ENCODE data around the gene WDR86.

WDR86 gene

DNA sequence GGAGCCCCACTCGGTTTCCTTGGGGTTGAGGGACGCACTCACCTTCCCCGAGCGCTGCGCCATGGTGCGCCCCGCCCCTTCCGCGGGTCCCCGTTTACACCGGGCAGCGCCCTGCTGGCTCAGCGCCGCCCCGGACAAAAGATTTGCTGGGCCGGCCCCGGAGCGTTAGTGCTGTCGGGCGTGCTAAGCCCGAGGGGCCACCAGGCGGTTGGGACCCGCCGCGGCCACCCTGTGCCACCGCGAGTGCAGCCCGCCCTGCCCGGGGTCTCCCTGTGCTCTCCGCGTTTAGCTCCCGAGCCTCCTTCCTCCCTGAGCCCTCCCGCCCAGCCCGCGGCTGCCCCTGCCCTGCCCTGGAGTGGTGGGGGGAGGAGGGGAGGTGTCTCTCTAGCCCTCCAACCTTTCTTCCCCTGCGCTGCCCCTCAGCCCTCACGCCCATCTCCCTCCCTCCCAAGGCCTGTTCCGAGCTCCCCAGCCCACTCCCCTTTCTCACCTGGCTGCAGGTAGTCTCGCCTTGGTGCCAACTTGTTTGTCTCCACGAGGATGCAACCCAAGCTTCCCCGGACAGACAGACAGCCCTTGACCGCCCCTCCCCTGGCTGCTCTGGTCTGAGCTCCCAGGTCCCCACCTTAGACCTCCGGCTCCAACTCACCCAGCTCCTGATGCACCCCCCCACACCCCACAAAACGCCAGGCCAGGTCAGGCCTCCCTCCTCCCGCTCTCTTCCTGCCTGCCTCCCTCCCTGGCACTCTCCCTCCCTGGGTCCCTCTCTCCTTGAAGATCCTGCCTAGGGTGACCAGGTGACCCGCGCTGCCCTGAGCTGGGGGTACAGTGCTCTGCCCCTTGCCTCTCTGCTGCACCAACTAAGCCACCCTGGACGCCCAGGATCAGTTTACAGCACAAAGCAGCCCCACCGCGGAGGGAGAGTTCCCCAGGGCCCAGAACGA is 30.3 kb upstream of the WDR86 start, which contains the start of gene CRYGN:
CRYGN (minus strand) TSS at position 287 of the 944 bp plus-strand sequence; CDS start at position 63, 224 bp downstream.
- no peak for DNase-seq

DNA sequence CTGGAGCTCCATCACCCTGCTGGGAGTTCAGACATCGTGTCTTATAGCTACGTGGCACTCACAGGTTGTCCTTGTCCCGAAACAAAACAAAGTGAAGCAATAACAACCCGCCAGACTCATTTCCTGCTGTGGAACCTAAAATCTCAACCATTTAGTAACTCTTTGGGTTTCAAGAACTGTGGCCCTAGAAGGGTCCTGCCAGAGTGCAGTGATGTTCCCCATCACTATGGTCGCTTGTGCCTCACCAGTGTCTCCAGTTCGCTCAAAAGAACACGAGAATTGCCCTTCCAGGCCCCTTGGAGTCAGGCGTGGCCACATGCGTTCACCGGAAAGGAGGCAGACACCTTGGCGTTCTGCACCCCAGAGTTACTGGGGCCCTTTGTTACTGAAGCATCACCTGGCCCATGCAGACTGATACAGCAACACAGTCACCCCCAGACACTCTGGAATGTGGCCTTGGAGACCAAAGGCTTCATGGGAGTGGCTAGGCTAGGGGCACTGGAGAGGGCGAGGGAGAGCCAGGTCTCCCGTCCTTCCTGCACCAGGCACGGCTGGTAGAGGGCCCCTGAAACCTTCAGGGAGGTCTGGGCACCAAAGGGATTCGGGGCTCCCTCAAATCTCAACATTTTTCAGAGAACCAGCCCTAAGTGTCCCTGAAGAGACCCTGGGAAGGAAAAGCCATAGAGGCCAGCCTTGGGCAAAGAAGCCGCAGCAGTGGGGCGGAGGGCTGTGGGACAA is 29.2 kb upstream of the WDR86 start:
- DNase-seq: no peak

DNA sequence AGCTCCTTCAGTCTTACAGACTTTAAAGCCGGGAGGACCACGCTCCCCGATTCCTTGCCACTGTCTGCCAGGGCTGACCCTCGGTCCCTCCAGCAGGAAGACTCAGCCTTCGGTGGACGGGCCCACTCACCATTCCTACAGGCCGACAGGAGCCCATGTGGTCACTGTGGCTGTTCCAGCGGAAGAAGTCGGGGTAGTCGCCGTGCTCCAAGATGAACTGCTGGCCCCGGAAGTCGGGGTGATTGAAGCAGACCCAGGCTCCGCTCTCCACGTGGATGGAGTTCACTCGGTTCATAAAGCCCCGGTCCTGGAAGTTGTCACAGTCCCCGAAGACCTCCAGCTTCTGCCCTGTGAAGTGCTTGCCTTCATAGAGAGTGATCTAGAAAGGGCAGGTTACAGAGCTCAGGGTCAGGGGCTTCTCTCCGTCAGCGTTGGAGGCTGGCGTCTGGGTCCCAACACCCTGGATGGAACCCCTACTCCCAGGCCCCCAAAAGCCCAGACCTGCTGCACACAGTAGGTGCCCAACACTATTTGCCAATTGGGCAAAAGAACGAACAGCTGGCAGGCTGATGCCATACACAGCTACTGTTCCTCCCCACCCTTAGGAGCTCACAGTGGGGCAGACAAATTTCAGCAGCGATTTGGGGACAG is 28.2 kb upstream of the WDR86 start:
- no peak for DNase-seq

DNA sequence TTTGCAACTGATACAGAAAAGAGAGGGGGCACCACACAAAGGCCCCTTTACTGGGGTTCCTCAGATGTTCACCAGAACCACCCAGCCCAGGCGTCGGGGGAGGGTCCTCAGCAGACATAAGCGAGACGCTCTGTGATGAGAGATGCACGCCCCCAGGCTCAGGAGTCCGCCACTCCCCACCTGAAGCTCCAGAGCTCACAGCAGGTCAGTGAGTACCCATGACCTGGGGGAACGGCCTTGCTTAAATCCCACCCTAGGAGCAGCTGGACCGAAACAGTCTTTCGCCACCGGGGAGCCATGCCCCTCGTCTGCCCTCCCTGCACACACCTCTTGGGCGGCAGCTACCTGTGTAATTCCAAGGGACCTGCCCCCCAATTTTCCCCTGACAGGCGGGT is 27.3 kb upstream of the WDR86 start:
- no peak for DNase-seq

DNA sequence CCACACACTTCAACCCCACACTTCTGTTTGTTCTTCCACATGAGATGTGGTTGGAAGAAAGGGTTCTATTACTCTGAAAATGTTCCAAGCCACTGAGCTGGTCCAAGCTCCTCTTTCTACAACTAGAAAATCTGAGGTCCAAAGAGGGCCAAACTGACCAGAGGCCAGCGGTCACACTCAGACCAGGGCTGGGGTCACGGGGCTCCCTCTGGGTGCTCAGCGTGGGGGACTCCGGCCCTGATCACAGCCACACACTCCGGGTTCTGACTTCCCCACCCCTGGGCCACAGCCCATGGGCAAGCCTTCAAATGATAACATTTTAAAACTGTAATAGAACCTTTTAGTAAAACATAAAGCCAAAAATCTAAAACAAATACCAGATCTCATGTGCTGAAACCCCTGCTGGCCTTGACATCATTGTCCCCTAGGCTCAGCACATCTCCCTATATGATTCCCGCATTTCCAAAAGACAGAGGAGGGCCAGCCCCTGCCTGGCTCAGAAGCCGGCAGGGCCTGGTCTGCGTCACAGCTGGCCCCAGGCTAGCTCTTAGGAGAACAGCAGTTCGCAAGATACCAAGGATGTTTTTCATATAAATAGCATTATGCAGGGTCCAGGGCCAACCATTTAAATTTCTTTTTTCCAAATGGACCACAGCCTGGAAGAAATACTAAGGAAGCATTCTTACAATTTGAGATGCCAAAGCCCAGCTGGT is 26.8 kb upstream of the WDR86 start:
- DNase-seq: no peak

DNA sequence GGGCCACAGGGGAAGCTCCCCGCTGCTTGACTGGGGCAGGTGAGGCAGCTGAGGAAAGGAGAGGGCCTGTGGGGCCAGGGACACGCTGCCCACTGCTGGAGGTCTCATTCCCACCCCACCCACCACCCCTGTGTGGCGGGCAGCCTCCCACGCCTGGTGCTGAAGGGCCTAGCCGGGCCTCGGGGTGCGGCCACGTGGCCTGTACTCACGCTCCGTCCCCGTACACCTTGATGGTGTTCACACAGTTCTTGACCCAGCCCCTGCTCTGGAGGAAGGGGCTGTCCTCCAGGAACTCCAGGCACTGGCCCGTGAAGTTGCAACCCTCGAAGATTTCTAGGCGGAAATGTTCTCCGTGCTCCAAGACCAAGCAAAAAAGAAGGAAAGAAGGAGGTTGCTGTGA is 26.1 kb upstream of the WDR86 start:
- DNase-seq: no peak

DNA sequence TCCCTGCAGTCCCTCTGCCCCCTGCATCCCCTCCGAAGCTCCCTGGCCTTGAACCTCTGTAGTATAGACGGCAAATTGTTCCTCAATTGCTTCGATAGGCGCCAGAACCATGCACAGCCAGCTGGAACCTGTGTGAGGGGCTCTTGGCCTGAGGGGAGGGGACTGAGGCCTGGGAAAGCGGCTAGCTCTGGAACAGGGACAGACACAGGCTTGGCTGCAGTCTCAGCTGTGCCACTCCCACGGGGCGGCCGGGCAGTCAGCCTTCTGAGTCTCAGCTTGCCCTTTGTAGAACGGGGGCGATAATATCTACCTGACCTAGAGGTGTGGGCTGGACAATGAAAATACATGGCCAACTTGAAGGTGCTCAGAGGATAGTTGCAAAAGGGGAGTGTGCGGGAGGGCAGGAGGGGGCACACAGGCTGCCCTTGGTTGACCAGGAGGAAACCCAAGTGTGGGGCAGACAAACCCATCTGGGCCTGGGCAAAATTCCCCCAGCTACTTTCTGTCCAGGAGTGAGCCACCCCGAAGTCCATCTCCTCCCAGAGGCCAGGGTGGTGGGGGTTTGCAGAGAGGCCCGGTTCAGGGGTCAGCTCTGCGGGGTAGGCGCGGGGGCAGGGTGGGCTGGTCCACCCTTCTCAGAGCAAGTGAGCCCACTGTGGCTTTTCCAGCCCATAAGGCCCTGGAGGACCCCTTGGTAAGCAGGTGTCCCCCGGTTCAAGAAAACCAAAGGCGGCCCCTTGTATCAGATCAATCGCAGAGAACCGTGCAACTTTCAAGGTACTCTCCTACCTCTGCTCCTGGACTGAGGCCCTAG is 25.5 kb upstream of the WDR86 start:
- no peak for DNase-seq

DNA sequence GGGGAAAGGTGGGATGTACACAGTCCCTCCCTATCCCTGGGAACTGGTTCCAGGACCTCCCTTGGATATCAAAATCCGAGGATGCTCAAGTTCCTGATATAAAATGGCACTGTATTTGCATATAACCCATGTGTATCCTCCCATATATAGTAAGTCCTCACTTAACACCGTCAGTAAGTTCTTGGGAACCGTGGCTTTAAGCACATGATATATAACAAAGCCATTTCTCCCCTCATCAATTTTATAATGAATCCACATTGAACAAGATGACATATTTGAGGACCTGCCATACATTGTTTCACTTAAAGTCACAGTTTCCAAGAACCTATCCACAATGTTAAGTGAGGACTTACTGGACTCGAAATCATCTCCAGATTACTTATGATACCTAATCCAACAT is 24.7 kb upstream of the WDR86 start:
- DNase-seq: no peak

DNA sequence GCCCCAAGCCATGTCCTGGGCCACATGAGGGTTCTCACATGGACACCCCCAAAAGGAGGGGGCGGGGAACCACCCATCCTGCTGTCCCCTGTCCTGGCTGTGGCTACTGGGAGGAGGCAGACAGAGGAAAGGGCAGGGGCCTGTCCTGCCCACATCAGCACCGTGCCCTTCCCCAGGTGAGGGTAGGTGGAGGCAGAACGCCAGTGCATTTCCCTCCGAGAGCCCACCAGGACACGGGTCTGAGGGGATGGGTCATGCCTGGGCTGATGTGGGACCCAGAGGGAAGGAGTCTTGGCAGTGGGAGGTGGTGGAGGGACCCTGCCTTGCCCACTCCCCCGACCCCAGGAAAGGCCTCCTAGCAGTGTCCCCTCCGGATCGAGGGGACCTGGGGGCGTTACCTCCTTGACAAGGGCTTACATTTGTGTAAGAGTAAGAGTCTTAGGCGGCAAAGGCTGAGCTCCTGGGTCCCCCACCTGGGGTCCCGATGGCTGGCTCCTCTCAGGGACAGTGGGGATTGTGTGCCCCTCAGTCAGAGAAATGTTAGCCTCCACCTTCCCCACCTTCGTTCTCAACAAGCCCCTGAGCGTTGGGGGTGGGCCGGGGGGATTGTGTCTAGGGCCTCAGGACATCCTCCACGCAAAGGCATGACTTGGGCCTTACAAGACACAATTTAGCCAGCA is 24.0 kb upstream of the WDR86 start:
- no peak for DNase-seq

DNA sequence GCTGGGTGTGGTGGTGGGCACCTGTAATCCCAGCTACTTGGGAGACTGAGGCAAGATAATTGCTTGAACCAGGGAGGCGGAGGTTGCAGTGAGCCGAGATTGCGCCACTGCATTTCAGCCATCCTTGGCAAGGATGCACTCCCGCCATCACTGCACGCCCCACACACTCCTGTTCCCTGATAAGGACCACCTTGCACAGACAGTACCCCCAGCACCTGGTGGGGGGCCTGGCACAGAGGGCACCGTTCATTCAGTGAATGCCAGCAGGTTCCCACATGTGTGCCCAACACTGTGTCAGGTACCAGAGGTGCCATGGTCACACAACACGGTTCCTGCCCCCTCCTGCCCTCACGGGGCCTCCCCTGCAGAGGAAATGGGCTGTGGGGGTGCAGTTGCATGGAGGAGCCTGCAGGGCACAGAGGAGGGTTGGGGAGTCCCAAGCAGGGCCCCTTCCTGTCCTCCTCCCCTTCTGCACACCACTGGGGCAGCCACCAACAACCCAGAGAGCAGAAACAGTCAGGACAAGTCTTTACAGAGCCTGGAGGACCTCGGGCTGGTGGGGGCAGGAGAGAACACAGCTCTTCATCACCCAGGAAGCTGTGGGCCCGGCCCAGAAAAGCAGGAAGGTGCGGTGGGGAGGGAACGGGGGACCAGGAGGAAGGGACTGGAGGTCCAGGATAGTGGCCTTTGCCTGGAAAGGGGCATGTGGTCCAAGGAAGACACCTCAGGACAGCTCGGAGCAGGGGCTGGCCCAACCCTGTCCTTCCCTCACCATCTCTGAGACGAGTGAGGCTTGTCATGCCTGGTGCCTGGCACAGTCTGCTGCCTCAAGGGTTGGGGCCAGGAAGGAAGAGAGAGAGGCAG is 23.1 kb upstream of the WDR86 start:
- no peak for DNase-seq

DNA sequence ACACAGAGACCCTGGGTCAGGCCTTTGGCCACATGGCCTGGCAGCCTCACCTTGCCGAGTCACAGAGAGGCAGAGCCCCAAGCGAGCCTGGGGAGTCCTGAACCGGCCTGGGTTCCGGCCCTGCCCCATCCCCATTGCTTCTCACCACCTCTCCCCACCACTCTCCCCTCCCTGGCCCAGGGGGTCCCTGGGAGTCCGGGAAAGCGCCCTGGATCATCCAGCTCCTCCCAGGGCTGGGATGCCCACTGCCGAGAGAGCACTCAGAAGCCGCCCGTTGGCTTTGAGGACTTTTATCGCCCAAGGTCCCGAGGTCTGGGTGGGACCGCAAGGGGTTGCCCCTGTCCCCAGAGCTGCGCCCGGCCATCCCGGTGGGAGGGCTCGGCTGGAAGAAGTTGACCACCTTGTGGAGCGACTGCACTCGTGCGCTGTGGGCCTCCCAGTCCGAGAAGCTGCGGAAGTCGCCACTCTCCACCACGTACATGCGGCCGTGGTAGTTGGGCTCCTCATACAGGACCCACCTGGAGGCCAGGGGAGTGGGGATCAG is 22.0 kb upstream of the WDR86 start:
- no peak for DNase-seq

DNA sequence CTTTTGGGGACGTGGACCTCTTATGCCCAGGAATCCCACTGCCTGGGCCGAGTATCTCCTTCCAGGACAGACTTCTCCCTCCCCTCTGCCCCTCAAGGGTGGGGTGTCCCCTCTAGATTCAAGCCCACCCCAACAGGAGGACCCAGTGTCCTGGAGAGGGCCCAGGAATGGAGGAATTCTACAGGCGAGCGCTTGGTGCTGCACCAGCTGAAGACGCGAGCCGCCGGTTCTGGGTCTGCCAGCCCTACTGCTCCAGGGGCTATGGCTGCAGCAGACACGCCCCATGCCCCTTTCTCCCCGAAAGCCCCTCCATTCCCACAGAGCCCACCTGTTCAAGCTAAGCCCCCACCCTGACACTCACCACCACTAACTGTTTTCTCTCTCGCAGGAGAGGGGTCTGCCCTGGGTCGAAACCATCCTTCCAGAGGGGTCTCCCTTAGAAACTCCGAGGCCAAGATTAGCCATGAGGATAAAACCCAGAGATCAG is 21.5 kb upstream of the WDR86 start:
- no peak for DNase-seq

DNA sequence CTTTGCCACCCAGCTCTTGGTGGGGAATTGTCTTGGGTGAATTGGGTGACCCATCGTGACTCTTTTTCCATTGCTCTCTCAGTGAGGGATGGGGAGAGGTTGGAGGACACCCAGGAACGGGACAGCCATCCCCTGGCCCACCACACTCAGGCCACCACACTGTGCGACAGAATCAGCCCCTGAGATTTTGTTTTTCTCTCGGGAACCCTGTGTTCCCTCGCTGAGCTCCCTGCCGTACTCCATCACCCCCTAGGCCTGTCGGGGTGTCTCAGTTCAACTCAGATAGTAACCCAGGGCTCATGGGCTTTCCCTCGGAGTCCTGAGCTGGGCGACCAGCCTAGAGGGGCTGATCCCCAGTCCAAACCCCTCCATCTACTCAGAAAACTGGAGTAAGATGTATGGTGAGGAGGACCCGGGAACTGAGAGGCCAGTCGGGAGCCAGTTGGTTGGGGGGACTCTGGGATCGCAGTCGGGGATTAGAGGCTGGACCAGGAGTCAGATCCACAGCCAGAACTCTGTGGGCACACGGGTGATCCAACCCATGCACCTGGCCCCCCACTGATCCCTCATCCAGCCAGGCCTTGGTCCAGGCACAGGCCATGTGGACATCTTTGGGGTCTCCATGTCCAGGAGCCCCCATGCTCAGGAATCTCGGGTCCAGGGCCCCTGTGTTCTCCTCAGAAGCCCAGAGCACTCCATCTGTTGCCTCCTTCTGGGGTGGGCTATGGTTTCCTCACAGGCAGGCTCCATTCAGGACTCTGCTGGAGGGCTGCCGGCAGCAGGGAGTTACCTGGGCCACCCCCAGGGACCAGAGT is 20.8 kb upstream of the WDR86 start:
- no peak for DNase-seq

DNA sequence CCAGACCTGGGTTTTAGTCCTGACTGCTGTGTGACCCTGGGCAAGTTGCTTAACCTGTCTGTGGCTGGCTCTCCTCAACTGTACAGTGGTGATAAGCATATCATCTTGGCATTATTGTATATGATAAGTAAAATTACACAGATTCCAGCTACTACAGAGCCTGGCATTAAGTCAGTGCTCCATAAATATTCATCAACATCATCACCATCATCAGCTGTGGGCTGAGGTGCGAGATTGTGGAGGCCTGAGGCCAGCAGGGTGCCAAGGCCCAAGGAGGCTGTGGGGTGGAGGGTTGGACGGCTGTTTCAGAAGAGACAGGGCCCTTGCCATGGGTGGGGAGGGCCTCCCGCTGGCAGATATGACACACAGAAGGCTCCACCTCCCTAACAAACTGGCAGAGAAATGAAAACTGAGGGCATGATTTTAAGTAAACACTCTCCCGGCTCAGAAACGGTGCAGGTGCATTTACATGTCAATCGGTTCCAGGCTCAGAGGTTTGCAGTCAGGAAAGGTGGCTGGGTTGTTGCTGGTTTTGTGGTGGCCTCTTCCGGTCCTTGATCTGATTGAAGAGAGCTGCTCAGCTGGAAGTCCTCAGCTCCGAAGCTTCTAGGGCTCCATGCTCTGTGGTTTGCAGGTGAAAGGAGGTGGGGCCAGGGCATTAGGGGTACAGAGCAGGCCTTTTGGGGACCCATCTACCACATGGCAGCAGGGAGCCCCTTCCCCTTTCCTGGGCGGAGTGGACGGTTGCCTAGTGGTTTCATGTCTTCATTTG is 19.9 kb upstream of the WDR86 start:
- DNase-seq: no peak

DNA sequence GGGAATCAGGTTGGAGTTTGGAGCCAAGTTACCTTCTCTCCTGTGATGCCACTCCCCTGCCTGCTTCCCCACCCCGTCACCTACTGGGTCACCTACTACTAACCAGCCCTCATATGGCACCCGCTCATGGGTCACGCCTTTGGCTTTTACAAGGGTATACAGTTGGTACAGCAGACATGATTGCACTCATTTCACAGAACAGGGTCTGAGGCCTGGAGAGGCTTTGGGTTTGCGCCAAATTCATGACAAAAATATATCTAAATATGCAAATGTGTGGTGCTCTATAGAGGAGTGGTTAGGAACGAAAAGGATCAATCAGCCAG is 19.4 kb upstream of the WDR86 start:
- DNase-seq: no peak

DNA sequence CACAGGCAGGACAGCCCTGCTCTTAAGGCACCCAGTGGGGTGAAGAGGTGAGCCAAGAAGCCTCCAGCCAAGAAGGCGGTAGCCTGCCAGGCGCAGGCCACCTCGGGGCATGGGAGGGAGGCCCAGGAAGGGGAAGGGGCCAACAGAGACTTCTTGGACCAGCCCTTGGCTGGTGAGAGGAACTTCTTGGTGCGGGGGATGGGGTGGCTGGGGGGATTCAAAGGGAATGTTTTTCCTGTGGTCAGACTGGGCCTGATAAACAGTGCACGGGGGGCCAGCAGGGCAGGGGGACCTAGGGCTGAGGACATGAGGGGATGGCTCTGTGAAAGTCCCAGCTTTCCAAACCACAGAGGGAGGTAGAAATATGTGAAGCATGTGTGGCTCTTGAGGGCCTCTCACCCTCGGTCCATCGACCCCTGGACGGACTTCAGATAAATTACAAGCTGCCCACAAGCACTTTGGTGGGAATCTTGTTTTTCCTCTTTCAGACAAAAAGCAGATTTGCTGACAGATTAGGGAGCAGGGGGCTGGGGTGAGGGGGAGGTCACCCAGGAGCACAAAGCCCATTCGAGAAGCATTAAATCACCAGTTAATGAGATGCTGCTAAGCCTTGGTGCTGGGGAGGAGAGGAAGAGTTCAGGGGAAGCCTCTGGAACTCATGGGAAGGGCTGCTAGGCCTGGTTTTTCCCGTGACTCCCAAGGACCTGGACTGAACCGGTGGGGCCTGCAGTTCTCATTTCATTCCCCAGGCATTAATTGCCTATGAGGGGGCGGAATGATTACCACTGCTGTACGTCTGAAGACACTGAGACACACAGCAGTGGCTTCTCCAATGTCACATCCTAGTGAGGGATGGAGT is 18.8 kb upstream of the WDR86 start:
- no peak for DNase-seq

DNA sequence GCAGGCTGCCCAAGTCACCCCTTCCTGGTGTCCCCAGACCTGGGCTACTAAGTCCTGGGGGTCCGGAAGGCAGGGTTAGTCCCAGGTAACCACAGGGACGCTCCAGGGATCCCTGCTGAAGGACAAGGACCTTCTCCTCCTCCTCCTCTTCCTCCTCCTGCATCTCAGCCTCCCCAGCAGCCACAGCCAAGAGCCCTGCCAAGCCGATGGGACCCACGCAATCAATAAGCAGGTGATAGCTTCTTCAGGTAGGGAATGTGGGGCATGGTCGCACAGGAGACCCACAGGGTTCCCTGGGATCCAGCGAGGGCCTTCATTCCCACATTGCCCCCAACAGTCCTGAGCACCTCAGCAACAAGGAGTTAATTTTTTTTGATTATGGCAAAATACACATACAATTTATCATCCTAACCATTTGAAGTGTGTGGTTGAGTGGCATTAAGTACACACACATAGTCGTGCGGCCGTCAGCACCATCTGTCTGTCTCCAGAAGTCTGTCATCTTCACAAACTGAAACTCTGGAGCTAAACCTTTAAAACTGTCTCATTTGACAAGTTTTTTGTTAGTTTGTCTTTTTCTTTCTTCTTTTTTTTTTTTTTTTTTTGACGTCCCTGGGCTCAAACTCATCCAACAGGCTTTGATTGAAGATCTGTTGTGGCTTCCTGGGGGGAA is 18.0 kb upstream of the WDR86 start:
- no peak for DNase-seq
